T-helper 1 cell treated with Interleukin-12 subunit alpha and Interleukin-12 subunit beta and Interleukin-4 antibody, amounts not matched to agents 30 ng/mL and 1 ng/mL, for 36 hours (primary cell): ENCODE measurements around the gene CNPY1. TPM values are rescaled to one million over a fixed set of nuclear protein-coding genes. Genes with fewer than 3 reads are reported as not detected.
"Not testable (repeated sequence)": the region's sequence is repeated elsewhere in the genome, so short reads cannot be mapped to it uniquely, and the experiment has no call there.

Source experiments
- intact Hi-C: fragments of 100-400 bp; cut with micrococcal nuclease; formaldehyde crosslinking; loops from one replicate; pipeline ENCODE4 v1.15.1; 2024
- total RNA-seq: library from RNA; stranded (reverse); gene quantifications from 2 replicates; pipeline ENCODE4 v1.2.3, GENCODE V29; 2022

CNPY1 gene
- total RNA-seq, 1 donor from 2014 or later = not detected

GRCh38 chr7:155533827-155534690, 12.3 kb downstream of the CNPY1 start:
- intact Hi-C loops = loop anchor here (2.0 kb wide), 3 partner anchors 23 to 153 kb away; no protein-coding TSS in a partner anchor

DNA sequence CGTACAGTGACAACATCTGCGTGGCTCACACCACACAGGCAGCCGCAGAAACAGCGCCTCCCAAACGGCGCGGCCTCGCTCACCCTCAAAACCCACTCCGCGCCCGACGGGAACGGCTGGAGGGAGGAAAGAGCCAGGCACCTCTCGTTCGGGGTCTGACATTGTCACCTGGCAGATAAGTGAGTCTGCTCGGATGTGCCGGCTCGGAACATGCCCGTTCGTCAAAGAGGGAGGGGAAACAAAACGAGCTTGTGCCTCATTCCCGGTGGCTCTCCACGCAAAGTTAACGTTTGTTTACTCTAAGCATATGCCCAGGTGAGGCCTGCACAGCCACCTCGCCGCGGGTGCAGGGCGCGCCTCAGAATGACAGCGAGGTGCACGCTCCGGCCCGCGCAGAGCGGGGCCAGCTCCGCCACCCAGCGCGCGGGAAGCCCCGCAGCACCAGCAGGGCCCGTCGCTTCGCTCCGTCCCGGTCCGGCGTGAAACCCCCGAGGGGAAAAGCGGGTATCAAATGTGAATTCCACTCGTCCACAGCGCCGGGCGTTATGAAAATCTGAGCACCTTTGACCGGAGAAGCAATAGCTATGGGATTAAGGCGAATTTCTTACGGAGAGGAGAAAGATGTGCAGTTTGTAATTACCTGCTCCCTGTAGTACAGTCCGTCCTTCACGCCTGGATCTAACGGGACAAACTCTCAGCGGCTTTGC, 13.1 kb downstream of the CNPY1 start:
- intact Hi-C loops = loop anchor here (2.0 kb wide), 3 partner anchors 22 to 152 kb away; no protein-coding TSS in a partner anchor

DNA sequence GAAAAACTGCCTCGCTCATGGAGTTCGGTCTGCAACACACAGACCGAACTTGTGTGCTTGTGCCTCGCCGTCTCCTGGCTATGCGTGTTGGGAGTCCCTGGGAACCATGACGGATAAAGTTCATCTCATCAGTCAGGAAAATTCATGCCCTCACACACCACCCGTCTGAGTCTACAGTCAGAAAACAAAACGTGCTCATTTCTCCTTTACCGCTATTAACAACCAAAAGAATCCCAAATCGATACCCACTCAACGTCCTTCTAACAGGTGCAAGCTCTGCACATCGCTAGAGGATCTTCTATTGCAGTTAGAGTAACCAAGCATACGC, 13.6 kb downstream of the CNPY1 start:
- intact Hi-C loops = loop anchor here (2.0 kb wide), 3 partner anchors 22 to 152 kb away; no protein-coding TSS in a partner anchor

DNA sequence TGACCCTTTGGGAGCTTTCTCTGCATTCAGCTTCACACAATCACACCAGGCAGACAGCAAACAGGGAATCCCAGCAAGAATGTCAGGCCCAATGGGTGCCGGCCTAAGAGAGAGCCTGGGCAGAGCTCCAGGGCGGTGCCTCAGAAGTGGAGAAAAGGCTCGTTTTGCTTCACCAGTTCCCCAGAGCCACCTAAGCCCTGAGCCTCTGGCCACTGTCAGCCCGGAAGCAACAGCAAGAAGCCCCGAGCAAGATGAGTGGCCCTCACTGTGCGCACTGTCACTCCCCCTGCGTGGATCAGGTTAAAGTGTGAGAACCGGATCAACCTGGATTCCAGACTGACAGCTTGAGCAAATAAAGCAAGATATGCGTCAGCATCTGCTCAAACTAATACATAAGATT, 14.7 kb downstream of the CNPY1 start:
- intact Hi-C loops = loop anchor here (2.0 kb wide), 3 partner anchors 21 to 151 kb away; no protein-coding TSS in a partner anchor

- intact Hi-C loops = no loop called here
These were observed 15.8 kb downstream of the CNPY1 start for GRCh38 chr7:155530601-155531000.

- intact Hi-C loops = no loop called here
These were observed 16.5 kb downstream of the CNPY1 start for GRCh38 chr7:155529845-155530244.

- intact Hi-C loops = no loop called here
These were observed 17.0 kb downstream of the CNPY1 start for GRCh38 chr7:155529346-155529745.

DNA sequence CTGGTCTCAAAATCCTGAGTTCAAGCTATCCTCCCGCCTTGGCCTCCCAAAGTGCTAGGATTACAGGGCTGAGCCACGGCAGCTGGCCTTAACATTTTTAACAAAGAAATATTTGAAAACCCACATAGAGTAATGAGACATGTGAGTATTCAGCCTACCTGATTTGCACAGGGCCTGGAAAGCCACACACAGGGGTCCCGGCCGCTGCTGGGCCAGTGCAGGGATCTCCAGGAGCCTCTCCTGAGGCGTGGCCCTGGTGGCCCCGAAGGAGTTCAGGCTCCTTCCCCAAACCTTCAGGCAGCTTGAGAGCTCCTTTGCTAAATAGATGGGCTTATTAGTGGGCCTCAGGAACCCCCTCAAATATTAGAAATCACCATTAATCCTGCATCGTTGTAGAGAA, 18.7 kb downstream of the CNPY1 start:
- intact Hi-C loops = no loop called here

DNA sequence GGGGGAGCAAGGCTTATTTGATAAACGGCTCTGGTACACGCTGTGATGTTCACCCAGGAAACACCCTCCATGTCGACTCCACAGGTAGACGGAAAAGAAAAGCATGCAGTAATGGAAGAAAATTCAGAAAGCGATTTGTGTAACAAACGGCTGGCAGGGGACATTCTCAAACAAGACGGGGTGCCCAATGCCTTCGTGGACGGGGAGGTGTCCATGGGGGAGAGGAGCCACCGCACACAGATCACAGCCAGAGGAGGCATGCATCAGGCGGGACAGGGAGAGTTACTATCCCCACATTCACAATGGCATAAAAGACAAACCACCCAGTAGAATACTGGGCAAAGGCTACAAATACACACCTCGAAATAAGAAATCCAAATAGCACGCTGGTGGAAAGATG, 20.1 kb downstream of the CNPY1 start:
- intact Hi-C loops = no loop called here

- intact Hi-C loops = no loop called here
These were observed 22.3 kb downstream of the CNPY1 start for GRCh38 chr7:155524018-155524556.

DNA sequence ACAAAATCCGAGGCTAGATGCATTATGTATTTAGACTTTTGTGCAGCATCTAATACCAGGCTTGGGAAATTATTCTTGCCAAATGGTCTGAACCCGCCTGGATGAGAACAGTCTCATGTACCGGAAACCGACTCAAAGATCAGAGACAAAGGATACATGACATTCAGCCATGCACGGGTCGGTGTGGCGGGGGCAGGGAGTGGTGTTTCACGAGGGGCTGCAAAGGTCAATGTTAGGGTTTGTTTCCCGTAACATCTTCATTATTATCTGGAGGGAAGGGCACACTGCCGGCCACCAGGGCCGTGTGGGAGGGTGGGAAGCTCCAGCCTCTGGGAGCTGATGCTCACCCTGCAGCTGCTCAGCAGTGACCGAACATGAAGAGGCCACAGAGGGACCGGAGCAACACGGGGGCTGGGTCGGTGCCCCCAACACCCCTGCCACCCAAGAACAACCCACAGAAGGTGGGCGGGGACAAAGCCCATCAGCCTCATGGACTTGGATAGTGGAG, 23.1 kb downstream of the CNPY1 start:
- intact Hi-C loops = no loop called here

GRCh38 chr7:155521743-155522398, 24.5 kb downstream of the CNPY1 start:
- intact Hi-C loops = no loop called here

- intact Hi-C loops = no loop called here
These were observed 25.2 kb downstream of the CNPY1 start for GRCh38 chr7:155521007-155521742.

DNA sequence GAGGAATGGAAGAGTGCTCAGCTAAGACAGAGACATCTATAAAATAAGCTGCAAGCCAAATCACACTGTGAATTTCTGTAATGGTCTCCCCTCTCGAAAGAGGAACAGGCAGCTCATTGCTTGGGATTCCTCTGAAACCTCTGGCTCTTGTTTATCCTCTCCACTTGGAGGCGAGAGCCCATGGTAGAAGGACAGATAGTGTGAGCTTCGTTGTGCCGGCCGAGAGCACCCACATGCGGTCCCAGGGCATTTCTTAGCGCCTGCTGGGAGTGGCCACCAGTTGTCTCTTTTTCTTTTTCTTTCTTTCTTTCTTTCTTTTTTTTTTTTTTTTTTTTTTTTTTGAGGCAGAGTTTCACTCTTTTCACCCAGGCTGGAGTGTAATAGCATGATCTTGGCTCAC, 26.2 kb downstream of the CNPY1 start:
- intact Hi-C loops = no loop called here

- intact Hi-C loops = not testable (repeated sequence)
These were observed 27.0 kb downstream of the CNPY1 start for GRCh38 chr7:155519358-155519757.

- intact Hi-C loops = no loop called here
These were observed 27.7 kb downstream of the CNPY1 start for GRCh38 chr7:155518633-155519032.

GRCh38 chr7:155517969-155518368, 28.4 kb downstream of the CNPY1 start:
- intact Hi-C loops = no loop called here

DNA sequence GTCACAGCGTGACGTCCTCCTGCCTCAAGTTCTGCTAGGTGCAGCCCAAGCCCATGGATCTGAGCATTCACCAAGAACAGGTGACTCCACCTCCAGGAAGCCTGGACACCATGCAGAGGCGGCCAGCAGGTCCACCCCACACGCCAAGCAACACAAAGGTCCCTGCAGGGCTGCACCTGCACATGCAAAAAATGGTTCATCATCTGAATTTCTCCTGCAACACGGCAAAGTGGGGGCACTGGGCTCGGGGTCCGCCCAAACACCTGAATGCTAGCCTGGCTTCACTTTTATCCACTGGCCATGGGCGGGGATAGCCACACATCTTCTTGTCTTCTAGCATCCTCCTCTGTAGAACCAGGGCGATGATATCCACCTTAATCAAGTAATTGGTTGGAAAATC, 28.9 kb downstream of the CNPY1 start:
- intact Hi-C loops = no loop called here

DNA sequence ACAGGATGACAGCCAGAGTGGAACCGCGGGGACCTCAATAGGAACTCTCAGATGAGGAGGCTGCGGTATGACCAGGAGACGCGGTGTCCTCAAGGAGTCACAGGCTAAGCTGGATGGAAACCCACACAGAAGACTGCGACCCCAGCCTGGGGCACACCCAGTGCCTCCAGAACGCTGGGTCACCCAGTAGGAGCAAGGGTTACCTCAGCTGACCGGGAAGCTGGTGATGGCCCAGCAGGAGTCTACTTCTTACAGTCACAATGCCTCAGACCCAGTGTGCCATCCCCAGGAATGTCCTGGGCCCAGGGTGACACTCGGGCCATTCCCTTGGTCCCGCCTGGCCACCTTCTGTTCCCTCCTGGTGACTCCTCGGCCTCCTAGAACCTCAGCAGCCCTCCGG, 29.9 kb downstream of the CNPY1 start:
- intact Hi-C loops = no loop called here

- intact Hi-C loops = no loop called here
These were observed 31.0 kb downstream of the CNPY1 start for GRCh38 chr7:155515318-155515717.

- intact Hi-C loops = no loop called here
These were observed 32.1 kb downstream of the CNPY1 start for GRCh38 chr7:155514296-155514695.
